Activated naive CD8-positive, alpha-beta T cell treated with anti-CD3 and anti-CD28 coated beads, Interleukin-2, amount 50 U/mL, for 16 hours (primary cell): ENCODE data around the gene JPH2.
A peak's percentile ranks its signal among the peaks of the same experiment; 100 is the strongest.
"Not testable (repeated sequence)": the region's sequence is repeated elsewhere in the genome, so short reads cannot be mapped to it uniquely, and the experiment has no call there.

Experiments used
- DNase-seq: peaks from one replicate; pipeline ENCODE4 v3.0.0-alpha.2; 2020; ENCODE audit warnings: low read depth, low spot score

JPH2 gene

DNA sequence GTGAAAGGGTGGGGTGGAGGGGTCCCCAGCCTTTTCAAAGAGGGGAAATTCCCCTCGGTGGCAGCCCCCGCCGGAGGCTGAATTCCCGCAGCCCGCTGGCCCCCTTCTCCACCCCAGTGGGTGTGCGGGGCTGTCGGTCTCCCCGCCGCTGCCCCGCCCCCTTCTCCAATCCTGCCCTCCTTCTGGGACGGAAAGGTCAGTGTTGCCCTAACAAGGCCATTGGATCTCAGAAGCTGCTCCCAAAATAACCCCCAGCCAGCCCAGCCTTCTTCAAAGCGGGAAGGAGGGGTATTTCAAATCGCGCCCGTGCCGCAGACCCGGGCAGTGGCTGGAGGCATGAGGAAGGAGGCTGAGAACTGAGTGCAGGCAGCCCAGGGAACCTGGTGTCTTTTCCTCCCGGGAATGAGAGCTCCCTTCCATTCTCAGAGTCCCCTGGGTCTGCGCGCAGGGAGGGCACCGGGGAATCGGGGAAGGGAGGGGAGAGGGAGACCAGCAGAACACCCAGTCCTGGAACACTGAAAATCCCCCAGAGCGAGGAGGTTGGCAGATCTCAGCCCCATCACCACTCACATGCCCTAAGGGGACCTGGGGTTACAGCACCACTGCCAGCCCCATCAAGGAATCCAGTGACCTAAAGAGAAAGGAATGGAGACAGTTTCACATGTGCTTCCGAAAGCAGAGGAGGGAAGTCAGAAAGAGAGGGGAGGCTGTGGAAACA lies at the start of gene JPH2:
JPH2 (minus strand) TSS at position 135 of the 718 bp plus-strand sequence. CDS start 483 bp downstream, outside the sequence.
- no peak for DNase-seq

DNA sequence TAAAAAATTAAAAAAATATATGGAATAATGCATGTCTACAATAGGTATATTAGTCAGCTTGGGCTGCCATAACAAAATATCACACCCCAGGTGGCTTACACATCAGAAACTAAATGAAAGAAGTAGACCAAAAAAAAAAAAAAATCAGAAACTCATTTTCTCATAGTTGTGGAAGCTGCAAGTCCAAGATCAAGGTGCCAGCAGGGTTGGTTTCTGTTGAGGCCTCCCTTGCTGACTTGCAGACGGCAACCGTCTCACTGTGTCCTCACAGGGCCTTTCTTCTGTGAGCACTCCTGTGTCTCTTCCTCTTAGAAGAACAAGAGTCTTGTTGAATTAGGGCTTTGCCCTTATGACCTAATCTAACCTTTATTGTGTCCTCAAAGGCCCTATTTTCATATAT lies 48.7 kb upstream of the JPH2 start:
- DNase-seq: no peak

- no peak for DNase-seq
These were observed 47.8 kb upstream of the JPH2 start for GRCh38 chr20:44234566-44235317.

DNA sequence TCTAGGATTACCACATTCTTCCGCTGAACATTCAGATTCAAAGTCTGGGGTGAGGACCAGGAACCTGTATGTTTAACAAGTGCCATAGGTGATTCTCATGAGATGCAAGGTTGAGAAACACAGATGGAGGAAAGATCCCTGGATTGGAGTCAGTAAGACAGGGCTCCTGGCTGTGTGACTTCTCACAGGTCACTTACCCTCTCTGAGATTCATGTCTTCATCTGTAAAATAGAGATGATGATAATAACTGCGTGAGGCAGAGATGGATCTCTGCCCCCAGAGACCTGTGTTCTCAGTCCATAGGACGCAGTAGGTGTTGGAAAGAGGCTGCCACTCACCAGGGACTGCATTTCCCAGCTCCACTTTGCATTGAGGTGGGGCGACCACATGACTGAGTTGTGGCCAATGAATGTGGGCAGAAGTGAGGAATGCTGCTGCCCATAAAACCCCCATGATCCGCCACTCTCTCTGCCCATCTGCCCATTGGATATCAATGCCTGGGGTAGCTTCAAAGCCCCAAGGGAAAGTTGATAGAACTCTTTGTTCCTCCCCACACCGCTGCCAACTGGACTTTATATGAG lies 46.5 kb upstream of the JPH2 start:
- no peak for DNase-seq

DNA sequence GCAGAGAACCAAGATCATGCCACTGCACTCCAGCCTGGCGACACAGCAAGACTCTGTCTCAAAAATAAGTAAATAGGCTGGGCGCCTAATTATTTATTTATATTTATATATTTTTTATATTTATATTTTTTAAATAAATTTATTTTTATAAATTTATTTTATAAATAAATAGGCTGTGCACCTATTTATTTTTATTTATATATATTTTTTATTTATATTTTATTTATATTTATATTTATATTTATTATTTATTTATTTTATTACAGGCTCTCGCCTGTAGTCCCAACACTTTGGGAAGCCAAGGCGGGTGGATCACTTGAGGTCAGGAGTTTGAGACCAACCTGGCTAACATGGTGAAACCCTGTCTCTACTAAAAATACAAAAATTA lies 45.5 kb upstream of the JPH2 start:
- not testable (repeated sequence) for DNase-seq

GRCh38 chr20:44231713-44232468 lies 44.9 kb upstream of the JPH2 start:
- DNase-seq: no peak

- no peak for DNase-seq
These were observed 44.2 kb upstream of the JPH2 start for GRCh38 chr20:44231193-44231592.

- no peak for DNase-seq
These were observed 41.7 kb upstream of the JPH2 start for GRCh38 chr20:44228465-44229258.

- DNase-seq: no peak
These were observed 37.6 kb upstream of the JPH2 start for GRCh38 chr20:44224637-44225036.

- DNase-seq: no peak
These were observed 36.7 kb upstream of the JPH2 start for GRCh38 chr20:44223721-44224120.

DNA sequence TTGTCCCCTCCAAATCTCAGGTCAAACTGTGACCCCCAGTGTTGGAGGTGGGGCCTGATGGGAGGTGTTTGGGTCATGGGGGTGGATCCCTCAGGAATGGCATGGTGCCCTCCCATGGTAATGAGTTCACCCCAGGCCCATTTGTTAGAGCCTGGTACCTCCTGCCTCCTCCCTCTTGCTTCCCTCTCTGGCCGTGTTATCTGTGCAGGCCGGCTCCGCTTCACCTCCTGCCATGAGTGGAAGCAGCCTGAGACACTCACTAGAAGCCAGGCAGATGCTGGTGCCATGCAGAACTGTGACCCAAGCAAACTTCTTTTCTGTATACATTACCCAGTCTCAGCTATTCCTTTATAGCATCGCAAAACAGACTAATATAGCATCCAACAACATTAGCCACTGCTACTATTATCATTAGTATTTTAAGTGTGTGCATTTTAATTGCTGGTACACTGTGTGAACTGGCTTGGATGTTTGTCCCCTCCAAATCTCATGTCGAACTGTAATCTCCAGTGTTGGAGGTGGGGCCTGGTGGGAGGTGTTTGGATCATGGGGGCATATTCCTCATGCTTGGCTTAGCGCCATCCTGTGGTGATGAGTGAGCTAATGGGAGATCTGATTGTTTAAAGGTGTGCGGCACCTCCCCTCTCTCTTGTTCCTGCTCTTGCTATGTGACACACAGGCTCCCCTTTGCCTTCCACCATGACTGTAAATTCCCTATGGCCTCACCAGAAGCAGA lies 35.8 kb upstream of the JPH2 start:
- no peak for DNase-seq

DNA sequence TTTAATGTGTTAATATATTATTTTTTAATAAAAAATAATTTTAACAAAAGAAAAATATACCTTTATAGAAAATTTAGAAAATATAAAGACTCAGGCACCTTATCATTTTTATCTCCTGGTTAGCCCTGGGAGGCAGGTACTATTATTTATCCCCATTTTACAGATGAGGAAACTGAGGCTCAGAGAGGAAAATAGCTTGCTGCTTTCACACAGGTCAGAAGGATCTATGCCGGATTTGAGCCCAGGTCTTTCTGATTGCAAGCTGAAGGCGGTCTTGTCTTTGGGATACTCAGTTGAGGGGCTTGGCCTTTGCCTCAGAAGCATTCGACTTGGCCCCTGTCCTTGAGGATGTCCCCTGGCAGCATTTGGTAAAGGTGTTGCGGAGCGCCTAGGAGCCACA lies 35.0 kb upstream of the JPH2 start:
- no peak for DNase-seq

- no peak for DNase-seq
These were observed 34.5 kb upstream of the JPH2 start for GRCh38 chr20:44221368-44221954.

GRCh38 chr20:44219791-44220190 lies 32.8 kb upstream of the JPH2 start:
- DNase-seq: no peak

DNA sequence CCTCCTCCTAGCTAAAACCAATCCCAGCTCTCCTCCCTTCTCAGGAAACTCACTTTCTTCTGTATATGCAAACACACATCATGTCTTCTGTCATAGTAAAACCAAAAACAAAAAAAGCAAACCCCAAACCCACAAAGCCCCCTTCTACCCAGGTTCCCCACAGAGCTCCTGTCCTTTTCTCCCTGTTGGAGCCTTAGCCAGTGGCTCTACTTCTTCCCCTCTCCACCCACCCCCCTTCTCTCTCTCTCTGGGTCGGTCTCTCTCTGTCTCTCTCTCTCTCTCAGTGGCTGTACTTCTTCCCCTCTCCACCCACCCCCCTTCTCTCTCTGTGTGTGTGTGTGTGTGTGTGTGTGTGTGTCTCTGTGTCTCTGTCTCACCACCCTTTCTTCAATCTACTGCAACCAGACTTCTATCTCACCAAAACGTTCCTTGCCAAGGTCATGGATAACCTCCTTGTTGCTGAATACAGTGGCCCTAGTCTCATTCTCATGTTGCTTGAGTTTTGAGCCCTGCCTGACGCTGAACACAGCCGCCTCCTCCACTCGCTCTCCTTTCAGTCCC lies 32.3 kb upstream of the JPH2 start:
- no peak for DNase-seq

- DNase-seq: no peak
These were observed 31.5 kb upstream of the JPH2 start for GRCh38 chr20:44218446-44218845.

DNA sequence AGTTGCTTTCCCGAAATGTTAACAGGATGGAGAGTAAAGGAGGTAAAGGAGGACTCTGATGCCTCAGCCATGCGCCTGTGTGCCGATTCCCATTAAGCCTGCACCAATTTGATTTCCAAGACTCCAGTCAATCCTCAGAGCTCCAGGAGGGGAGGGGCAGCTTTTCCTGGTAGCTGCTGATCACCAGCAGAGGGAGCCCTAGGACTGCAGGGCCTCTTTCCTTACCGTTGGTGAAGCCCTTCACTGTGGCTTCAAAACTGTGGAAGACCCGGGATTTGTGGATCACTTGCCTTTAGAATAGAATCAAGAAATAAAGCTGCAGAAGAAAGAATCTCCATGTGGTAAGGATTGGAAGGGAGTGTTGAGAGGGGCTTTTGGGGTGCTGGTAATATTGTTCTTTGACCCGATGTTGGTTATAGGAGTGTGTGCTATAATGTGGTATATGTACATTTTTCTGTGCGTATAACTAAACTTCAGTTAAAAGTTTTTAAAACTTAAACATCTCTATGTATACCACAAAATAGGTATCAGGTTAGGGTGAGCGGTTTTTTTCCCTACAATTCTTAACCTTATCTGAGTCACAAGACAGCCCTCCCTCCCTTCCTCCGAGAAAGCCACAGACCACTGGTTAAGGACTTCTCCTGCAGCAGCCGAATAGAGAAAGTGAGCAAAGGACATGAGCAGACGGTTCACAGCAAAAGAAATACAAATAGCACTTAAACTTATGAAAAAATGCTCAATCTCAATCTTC lies 30.5 kb upstream of the JPH2 start:
- peak; percentile 41 for DNase-seq

DNA sequence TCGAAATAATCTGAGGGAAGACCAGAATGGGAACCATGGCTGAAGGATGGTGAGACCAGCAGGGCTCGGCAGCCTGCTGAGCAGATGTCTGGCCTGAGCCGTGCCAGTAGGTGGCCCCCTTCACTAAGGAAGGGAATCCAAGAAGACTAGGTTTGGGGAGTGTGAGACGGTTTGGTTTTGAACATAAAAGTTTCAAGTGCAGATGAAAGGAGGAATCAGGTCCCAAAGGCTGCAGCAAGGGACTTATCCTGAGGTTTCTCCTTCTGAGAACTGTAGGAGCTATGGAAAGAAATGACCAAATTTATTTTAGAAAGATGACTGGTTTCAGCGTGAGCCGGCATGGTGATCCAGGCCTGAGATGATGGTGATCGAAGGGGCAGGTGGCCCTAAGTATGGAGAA lies 28.1 kb upstream of the JPH2 start:
- DNase-seq: peak; percentile 58

- no peak for DNase-seq
These were observed 25.8 kb upstream of the JPH2 start for GRCh38 chr20:44212792-44213191.
